Hepatocyte (in vitro differentiated cells): ENCODE results near the gene ACOT8.

ENCODE experiments used
- EZH2 ChIP-seq: fragments of 200-600 bp; sonication (generic); IDR thresholded peaks from 2 replicates; pipeline ENCODE4 v1.6.1; 2016; ENCODE audit warnings: antibody characterized with exemption, mild to moderate bottlenecking, borderline replicate concordance
- TF ChIP-seq, protein P1 (sequence below): fragments of 200-600 bp; sonication (generic); IDR thresholded peaks from 2 replicates; pipeline ENCODE4 v1.5.1; 2016; ENCODE audit warnings: antibody characterized with exemption, mild to moderate bottlenecking; ENCODE audit not compliant: poor library complexity

DNA sequence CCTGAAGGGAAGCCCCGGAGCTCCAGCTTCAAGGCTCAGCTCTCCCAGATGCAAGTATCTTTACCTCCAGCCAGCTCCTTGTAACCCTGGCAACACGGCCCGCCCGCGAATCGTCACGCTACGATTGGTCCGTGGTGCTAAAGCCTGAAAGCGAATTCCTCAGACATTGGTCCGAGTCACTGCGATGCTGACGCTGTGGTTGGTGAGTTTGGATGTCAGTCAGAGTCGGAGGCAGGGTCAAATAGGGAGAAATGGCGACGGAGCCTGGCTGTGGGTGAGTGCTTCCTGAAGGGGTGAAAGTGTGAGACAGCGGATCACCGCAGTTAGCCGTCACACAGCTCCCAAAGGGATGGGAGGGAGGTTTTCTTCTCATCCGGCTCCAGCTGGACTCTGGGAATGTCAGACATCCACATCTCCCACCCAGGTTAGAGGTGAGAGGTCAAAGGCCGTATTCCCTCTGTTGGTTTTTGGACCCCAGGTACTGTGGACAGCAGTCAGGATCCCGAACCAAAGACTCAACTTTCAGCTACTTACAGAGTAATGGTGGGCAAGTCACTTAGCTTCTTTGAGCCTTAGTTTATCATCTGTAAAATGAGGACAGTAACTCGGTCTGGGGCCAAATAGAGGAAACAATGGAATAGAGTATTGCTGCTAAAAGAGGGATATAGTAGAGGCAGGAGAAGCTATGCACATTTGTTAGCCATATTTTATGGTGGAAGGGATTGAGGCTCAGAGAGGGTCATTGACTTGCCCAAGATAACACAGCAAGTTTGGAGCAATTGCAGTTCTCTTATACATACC lies 24.0 kb upstream of the ACOT8 start, which contains the start of gene ZSWIM1:
- no peak for TF ChIP-seq EZH2
- TF ChIP-seq, protein P1, sequence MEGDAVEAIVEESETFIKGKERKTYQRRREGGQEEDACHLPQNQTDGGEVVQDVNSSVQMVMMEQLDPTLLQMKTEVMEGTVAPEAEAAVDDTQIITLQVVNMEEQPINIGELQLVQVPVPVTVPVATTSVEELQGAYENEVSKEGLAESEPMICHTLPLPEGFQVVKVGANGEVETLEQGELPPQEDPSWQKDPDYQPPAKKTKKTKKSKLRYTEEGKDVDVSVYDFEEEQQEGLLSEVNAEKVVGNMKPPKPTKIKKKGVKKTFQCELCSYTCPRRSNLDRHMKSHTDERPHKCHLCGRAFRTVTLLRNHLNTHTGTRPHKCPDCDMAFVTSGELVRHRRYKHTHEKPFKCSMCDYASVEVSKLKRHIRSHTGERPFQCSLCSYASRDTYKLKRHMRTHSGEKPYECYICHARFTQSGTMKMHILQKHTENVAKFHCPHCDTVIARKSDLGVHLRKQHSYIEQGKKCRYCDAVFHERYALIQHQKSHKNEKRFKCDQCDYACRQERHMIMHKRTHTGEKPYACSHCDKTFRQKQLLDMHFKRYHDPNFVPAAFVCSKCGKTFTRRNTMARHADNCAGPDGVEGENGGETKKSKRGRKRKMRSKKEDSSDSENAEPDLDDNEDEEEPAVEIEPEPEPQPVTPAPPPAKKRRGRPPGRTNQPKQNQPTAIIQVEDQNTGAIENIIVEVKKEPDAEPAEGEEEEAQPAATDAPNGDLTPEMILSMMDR: no peak
